CD4-positive, alpha-beta T cell (primary cell): ENCODE measurements around the gene BTBD8. TPM values are rescaled to one million over a fixed set of nuclear protein-coding genes. Genes with fewer than 3 reads are reported as not detected.

ENCODE experiments used
- ATAC-seq: fragments of 200-7000 bp; cut with Tn5 transposase; one replicate; pipeline ENCODE4 v1.10.0; 2022; ENCODE audit warnings: mild to moderate bottlenecking; ENCODE audit not compliant: poor library complexity
- CTCF ChIA-PET: fragments of 350-600 bp; sonication (Branson Sonifier 250); formaldehyde crosslinking; loops from one replicate; lab custom pipeline; 2021; ENCODE audit warnings: antibody characterized with exemption, inconsistent platforms; lab: Charles Lee
- POLR2A ChIA-PET: fragments of 350-600 bp; sonication (Branson Sonifier 250); formaldehyde crosslinking; loops from one replicate; lab custom pipeline; 2021; ENCODE audit warnings: antibody characterized with exemption, inconsistent platforms; lab: Charles Lee
- DNase-seq, 14 experiments: peaks; one replicate each; pipeline ENCODE4 v3.0.0-alpha.2; 2013 to 2020; ENCODE audit warnings: mixed read lengths in 2 of 14
- H3K27ac ChIP-seq, 2 donors: one replicate each; pipeline versions ENCODE4 v1.5.1 to v1.7.0; 2013; ENCODE audit warnings: low read length in 2 of 2, low read depth in 1 of 2, mild to moderate bottlenecking in 1 of 2
- H3K27me3 ChIP-seq, 2 experiments: 1 replicate in 1 of 2; 2 replicates in 1 of 2; pipeline versions ENCODE4 v1.6.1 to v1.7.0; 2013; ENCODE audit warnings: low read length in 2 of 2, control low read depth in 1 of 2, mild to moderate bottlenecking in 1 of 2, moderate library complexity in 1 of 2; ENCODE audit not compliant: insufficient read depth in 2 of 2, control insufficient read depth in 1 of 2
- H3K36me3 ChIP-seq: one replicate; pipeline ENCODE4 v1.6.1; 2013; ENCODE audit warnings: low read length, control low read depth; ENCODE audit not compliant: insufficient read depth
- H3K4me1 ChIP-seq: one replicate; pipeline ENCODE4 v1.6.1; 2013; ENCODE audit warnings: low read length, control low read depth; ENCODE audit not compliant: insufficient read depth
- H3K4me3 ChIP-seq: one replicate; pipeline ENCODE4 v1.5.1; 2013; ENCODE audit warnings: mild to moderate bottlenecking, low read length, moderate library complexity
- H3K9me3 ChIP-seq, 2 experiments: 1 replicate in 1 of 2; 2 replicates in 1 of 2; pipeline versions ENCODE4 v1.6.1 to v1.7.0; 2013; ENCODE audit warnings: low read length in 2 of 2, mild to moderate bottlenecking in 2 of 2, control low read depth in 1 of 2, moderate library complexity in 1 of 2; ENCODE audit not compliant: control insufficient read depth in 1 of 2, insufficient read depth in 1 of 2
- H3K27ac Mint-ChIP-seq: one replicate; pipeline ENCODE4 v1.8.0; 2020; ENCODE audit warnings: mixed read lengths
- H3K27me3 Mint-ChIP-seq: one replicate; pipeline ENCODE4 v1.8.0; 2021; ENCODE audit warnings: mixed read lengths
- H3K36me3 Mint-ChIP-seq: one replicate; pipeline ENCODE4 v1.8.0; 2021; ENCODE audit warnings: low read depth, mixed read lengths
- H3K4me1 Mint-ChIP-seq: one replicate; pipeline ENCODE4 v1.8.0; 2021; ENCODE audit warnings: low read depth, mixed read lengths
- H3K4me3 Mint-ChIP-seq: one replicate; pipeline ENCODE4 v1.8.0; 2020; ENCODE audit warnings: mild to moderate bottlenecking, mixed read lengths
- H3K9me3 Mint-ChIP-seq: one replicate; pipeline ENCODE4 v1.8.0; 2020; ENCODE audit warnings: mixed read lengths
- CTCF ChIP-seq: fragments of 200-600 bp; IDR thresholded peaks from one replicate; pipeline ENCODE4 v1.8.0; 2022; ENCODE audit warnings: antibody characterized with exemption, mild to moderate bottlenecking
- intact Hi-C, 2 experiments: fragments of 100-400 bp; cut with DNase I in 1 of 2; cut with micrococcal nuclease in 1 of 2; formaldehyde crosslinking; loops; one replicate each; pipeline versions ENCODE4 v1.15.1 to v1.9.0; 2023 to 2025; cut with DNase I, micrococcal nuclease
- total RNA-seq, 174 experiments: library from RNA in 2 of 174; stranded (reverse) in 2 of 174; gene quantifications; one replicate each; pipeline ENCODE4 v1.2.3 and lab custom pipeline; 2021 to 2026

BTBD8 gene
- total RNA-seq, 2 experiments from 2014 or later = 1.8 to 2.8 TPM

GRCh38 chr1:92211166-92211565 is 131.0 kb downstream of the BTBD8 start:
- no peak overlapping the region for H3K27ac ChIP-seq
- Mint-ChIP-seq H3K4me1 (peaks cover 21% of the 10 kb centered on the region), H3K4me3 (no peak overlapping the region), H3K36me3 (no peaks in the 10 kb centered on the region), H3K27me3 (no peaks in the 10 kb centered on the region), H3K9me3 (no peaks in the 10 kb centered on the region), H3K27ac (no peak overlapping the region)
- TF ChIP-seq CTCF = no peak
- POLR2A ChIA-PET = no interaction called here
- CTCF ChIA-PET = no interaction called here
- DNase-seq (no peak), ATAC-seq (no peak)
- no peaks in the 10 kb centered on the region for H3K9me3 ChIP-seq
- no peaks in the 10 kb centered on the region for H3K27me3 ChIP-seq
- H3K4me1 ChIP-seq = peaks cover 3% of the 10 kb centered on the region
- no peaks in the 10 kb centered on the region for H3K36me3 ChIP-seq
- no peak overlapping the region for H3K4me3 ChIP-seq
- intact Hi-C loops = no loop called here

- Mint-ChIP-seq H3K9me3 (no peaks in the 10 kb centered on the region), H3K27me3 (no peaks in the 10 kb centered on the region), H3K36me3 (no peaks in the 10 kb centered on the region), H3K4me3 (no peak within 1 kb of the TSS), H3K4me1 (no peaks in the 10 kb centered on the region), H3K27ac (no peak within 1 kb of the TSS)
- Histone ChIP-seq H3K4me1 (no peaks in the 10 kb centered on the region), H3K4me3 (no peak within 1 kb of the TSS), H3K27ac (no peak within 1 kb of the TSS), H3K27me3 (no peaks in the 10 kb centered on the region), H3K9me3 (peaks cover 0 to 9% of the 10 kb centered on the region in 2 experiments), H3K36me3 (no peaks in the 10 kb centered on the region)
- intact Hi-C loops = no loop called here
- CTCF ChIA-PET = no interaction called here
- POLR2A ChIA-PET = no interaction called here
- DNase-seq (no peak), ATAC-seq (no peak)
- TF ChIP-seq CTCF = no peak
Observed at GRCh38 chr1:92217721-92218120, 137.6 kb downstream of the BTBD8 start, which contains the start of gene C1orf146. TSS of gene C1orf146 (plus strand) at chr1:92217915. CDS start at chr1:92231421, 13,506 bp downstream.

GRCh38 chr1:92218559-92218958 is 138.4 kb downstream of the BTBD8 start:
- H3K4me3 Mint-ChIP-seq = no peak overlapping the region
- POLR2A ChIA-PET = no interaction called here

More at GRCh38 chr1:92218559-92218958, 138.4 kb downstream of the BTBD8 start:
- Histone ChIP-seq H3K9me3 (peaks cover 0 to 9% of the 10 kb centered on the region in 2 experiments), H3K4me3 (no peak overlapping the region), H3K27ac (no peak overlapping the region), H3K36me3 (no peaks in the 10 kb centered on the region), H3K27me3 (no peaks in the 10 kb centered on the region), H3K4me1 (no peaks in the 10 kb centered on the region)
- Mint-ChIP-seq H3K27me3 (no peaks in the 10 kb centered on the region), H3K9me3 (peaks cover 2% of the 10 kb centered on the region), H3K27ac (no peak overlapping the region), H3K4me1 (no peaks in the 10 kb centered on the region), H3K36me3 (no peaks in the 10 kb centered on the region)
- intact Hi-C loops = no loop called here
- CTCF ChIA-PET = interaction anchor here (0.6 to 0.7 kb wide), 2 partner anchors 187 to 196 kb away, joined by 3 to 4 read pairs; no protein-coding TSS in a partner anchor
- no peak for ATAC-seq
- DNase-seq = no peak
- TF ChIP-seq CTCF = no peak
